ENCODE data around the gene DNMT3A. TPM values are rescaled to one million over a fixed set of nuclear protein-coding genes. Genes with fewer than 3 reads are reported as not detected.

DNMT3A gene
- total and polyA plus RNA-seq, 2 of the 8 experiments (the other 6 are each of a cell fraction or from before 2014, with no cell fraction given) = 33.6 to 178 TPM

DNA sequence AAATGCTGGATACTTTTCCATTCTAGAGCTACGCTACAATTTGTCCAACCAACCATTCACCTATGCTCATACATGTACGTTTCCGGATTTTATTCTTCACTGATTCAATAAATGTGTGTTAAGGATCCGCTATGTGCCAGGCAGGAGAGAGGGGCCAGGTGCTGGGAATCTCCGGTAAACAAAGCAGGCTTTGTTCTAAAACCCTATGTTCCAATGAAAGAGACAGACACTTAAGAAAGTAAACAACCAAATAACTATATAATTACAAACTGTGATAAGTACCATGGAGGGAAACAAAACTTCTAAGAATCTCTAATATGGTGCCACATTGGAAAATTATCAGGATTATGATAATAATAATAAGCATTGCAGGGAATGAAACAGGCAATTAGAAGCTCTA lies 151.2 kb downstream of the DNMT3A start:
- 92% methylated on average over 5 of the region's 5 CpGs; no CpG with 5 or more reads in 1 of the 2 experiments for WGBS, 2 experiments (ENCODE audit: extremely low coverage in 1 of 2, insufficient coverage in 1 of 2, insufficient read length in 1 of 2, insufficient replicate concordance in 2 of 2, low coverage in 1 of 2, low lambda C conversion rate in 2 of 2, missing lambda C conversion rate in 1 of 2)
- no peak for DNase-seq (ENCODE audit: low read depth in 1 of 2, low spot score in 2 of 2)
- TF ChIP-seq, protein P1, sequence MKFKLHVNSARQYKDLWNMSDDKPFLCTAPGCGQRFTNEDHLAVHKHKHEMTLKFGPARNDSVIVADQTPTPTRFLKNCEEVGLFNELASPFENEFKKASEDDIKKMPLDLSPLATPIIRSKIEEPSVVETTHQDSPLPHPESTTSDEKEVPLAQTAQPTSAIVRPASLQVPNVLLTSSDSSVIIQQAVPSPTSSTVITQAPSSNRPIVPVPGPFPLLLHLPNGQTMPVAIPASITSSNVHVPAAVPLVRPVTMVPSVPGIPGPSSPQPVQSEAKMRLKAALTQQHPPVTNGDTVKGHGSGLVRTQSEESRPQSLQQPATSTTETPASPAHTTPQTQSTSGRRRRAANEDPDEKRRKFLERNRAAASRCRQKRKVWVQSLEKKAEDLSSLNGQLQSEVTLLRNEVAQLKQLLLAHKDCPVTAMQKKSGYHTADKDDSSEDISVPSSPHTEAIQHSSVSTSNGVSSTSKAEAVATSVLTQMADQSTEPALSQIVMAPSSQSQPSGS (IDR thresholded peaks at IDR 0.05; ENCODE audit: low read length) = no peak
- TF ChIP-seq YY1 (IDR thresholded peaks at IDR 0.05; ENCODE audit: low read depth, low read length) (no peak), BCL11A (IDR thresholded peaks at IDR 0.05; ENCODE audit: low read depth in 2 of 2, low read length in 2 of 2) (no peak), EGR1 (IDR thresholded peaks at IDR 0.05; ENCODE audit: borderline replicate concordance, low read depth, low read length) (no peak), KDM5A (IDR thresholded peaks at IDR 0.05; ENCODE audit: low read length) (no peak), ASH2L (IDR thresholded peaks at IDR 0.05; ENCODE audit: low read length) (no peak), SIRT6 (IDR thresholded peaks at IDR 0.05; ENCODE audit: low read length) (no peak)
- TF ChIP-seq, protein P2, sequence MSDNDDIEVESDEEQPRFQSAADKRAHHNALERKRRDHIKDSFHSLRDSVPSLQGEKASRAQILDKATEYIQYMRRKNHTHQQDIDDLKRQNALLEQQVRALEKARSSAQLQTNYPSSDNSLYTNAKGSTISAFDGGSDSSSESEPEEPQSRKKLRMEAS (IDR thresholded peaks at IDR 0.05) = no peak
- TF ChIP-seq, protein P3, sequence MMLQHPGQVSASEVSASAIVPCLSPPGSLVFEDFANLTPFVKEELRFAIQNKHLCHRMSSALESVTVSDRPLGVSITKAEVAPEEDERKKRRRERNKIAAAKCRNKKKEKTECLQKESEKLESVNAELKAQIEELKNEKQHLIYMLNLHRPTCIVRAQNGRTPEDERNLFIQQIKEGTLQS (IDR thresholded peaks at IDR 0.05; ENCODE audit: insufficient read depth, low read depth, low read length) = no peak
- TF ChIP-seq, protein P4, sequence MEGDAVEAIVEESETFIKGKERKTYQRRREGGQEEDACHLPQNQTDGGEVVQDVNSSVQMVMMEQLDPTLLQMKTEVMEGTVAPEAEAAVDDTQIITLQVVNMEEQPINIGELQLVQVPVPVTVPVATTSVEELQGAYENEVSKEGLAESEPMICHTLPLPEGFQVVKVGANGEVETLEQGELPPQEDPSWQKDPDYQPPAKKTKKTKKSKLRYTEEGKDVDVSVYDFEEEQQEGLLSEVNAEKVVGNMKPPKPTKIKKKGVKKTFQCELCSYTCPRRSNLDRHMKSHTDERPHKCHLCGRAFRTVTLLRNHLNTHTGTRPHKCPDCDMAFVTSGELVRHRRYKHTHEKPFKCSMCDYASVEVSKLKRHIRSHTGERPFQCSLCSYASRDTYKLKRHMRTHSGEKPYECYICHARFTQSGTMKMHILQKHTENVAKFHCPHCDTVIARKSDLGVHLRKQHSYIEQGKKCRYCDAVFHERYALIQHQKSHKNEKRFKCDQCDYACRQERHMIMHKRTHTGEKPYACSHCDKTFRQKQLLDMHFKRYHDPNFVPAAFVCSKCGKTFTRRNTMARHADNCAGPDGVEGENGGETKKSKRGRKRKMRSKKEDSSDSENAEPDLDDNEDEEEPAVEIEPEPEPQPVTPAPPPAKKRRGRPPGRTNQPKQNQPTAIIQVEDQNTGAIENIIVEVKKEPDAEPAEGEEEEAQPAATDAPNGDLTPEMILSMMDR (IDR thresholded peaks at IDR 0.05; ENCODE audit: control extremely low read depth in 1 of 3, insufficient read depth in 1 of 3, low read depth in 1 of 3, low read length in 3 of 3) = no peak

More for the DNA sequence above, 151.2 kb downstream of the DNMT3A start:
- no peak overlapping the region for H3K4me3 ChIP-seq (ENCODE audit: extremely low read depth in 1 of 4, insufficient read depth in 2 of 4, low read depth in 3 of 4, low read length in 4 of 4)
- no peaks in the 10 kb centered on the region; the same call in 1 of the 2 replicates for H3K23me2 ChIP-seq (ENCODE audit: low read depth, low read length)
- no peak overlapping the region for H2AFZ ChIP-seq (ENCODE audit: low read length)
- H3K79me2 ChIP-seq (ENCODE audit: control insufficient read depth in 1 of 2, insufficient read depth in 2 of 2, low read length in 2 of 2) = no peaks in the 10 kb centered on the region
- no peak overlapping the region for H3K23ac ChIP-seq (ENCODE audit: insufficient read length)
- peaks cover 0 to under 1% of the 10 kb centered on the region in 2 experiments for H4K20me1 ChIP-seq (replicated peaks in 1 of 2; ENCODE audit: control insufficient read depth in 1 of 2, insufficient read depth in 2 of 2, low read length in 2 of 2)
- no peak overlapping the region for H2BK20ac ChIP-seq (ENCODE audit: low read length)
- no peak overlapping the region for H3K14ac ChIP-seq (ENCODE audit: insufficient read length)
- H3K9ac ChIP-seq (replicated peaks in 1 of 4; ENCODE audit: extremely low read depth in 1 of 4, low read depth in 3 of 4, low read length in 3 of 4) = no peak overlapping the region
- no peak overlapping the region for H2BK15ac ChIP-seq (ENCODE audit: low read length)
- FAIRE-seq = no peak
- no peak overlapping the region for H4K5ac ChIP-seq (ENCODE audit: insufficient read length, low read depth, low read length)
- H4K91ac ChIP-seq (replicated peaks; ENCODE audit: insufficient read length, low read length) = no peak overlapping the region
- ChIA-PET POLR2A (ENCODE audit: partially characterized antibody) (no interaction called here), CTCF (ENCODE audit: partially characterized antibody) (interaction anchor here (9.0 kb wide), 1 partner anchor 24 kb away, joined by 106 read pairs; the partner anchor contains the start of gene POMC)
- H2BK12ac ChIP-seq (ENCODE audit: low read depth, low read length) = no peak overlapping the region
- H3K27me3 ChIP-seq (replicated peaks in 1 of 4; ENCODE audit: control insufficient read depth in 3 of 4, extremely low read depth in 1 of 4, insufficient read depth in 3 of 4, low read length in 3 of 4) = no peaks in the 10 kb centered on the region
- H3K4me1 ChIP-seq (replicated peaks in 1 of 4; ENCODE audit: control insufficient read depth in 3 of 4, insufficient read depth in 4 of 4, low read length in 3 of 4) = no peaks in the 10 kb centered on the region; a peak in 1 of 7 replicates
- H3K4ac ChIP-seq (replicated peaks; ENCODE audit: insufficient read length, low read depth, low read length) = no peak overlapping the region
- H3K36me3 ChIP-seq (ENCODE audit: control insufficient read depth in 2 of 4, insufficient read depth in 4 of 4, low read length in 3 of 4) = no peaks in the 10 kb centered on the region
- H3K27ac ChIP-seq (ENCODE audit: low read depth, low read length) = no peak overlapping the region
- H3K56ac ChIP-seq (replicated peaks; ENCODE audit: insufficient read length, low read depth, low read length) = no peak overlapping the region
- no peak overlapping the region for H2BK5ac ChIP-seq (ENCODE audit: low read depth, low read length)
- H3K4me2 ChIP-seq (ENCODE audit: insufficient read depth in 1 of 2, low read depth in 2 of 2, low read length in 2 of 2) = no peak overlapping the region
- no peak overlapping the region for H2AK5ac ChIP-seq (ENCODE audit: low read depth, low read length)
- no peak overlapping the region for H2BK120ac ChIP-seq (replicated peaks; ENCODE audit: low read depth, low read length)
- no peaks in the 10 kb centered on the region for H3K9me3 ChIP-seq (ENCODE audit: insufficient read depth in 2 of 2, low read depth in 1 of 2, low read length in 1 of 2)
- no peak overlapping the region for H3K18ac ChIP-seq (ENCODE audit: extremely low read depth, low read length)
- H4K8ac ChIP-seq (ENCODE audit: extremely low read depth, insufficient read depth, low read length) = no peak overlapping the region
- no peaks in the 10 kb centered on the region for H3K79me1 ChIP-seq (ENCODE audit: low read depth, low read length)
